DMS 273 (cell line): ENCODE data around the gene IP6K2.

Experiments
- DNase-seq: peaks from one replicate; lab custom pipeline; 2025; ENCODE audit not compliant: unreplicated experiment; lab: John Stamatoyannopoulos, UW

IP6K2 gene

DNA sequence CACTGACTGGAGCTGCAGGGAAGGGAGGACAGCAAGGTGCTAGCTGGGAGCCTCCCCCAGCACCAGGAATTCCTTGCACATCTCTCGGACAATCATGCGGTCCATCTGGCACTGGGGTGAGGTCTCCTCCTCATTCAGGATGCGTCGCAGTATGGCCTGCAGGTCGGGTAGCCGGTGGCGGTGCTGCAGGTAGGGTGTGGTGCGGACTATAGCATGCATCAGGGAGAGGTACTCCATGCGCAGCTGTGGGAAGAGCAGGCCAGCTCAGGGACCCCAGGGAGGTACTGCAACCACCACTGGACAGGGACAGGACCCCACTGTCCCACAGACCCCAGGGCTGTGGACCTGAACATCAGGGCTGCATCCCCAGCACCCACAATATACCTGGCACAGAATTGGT, 42.5 kb downstream of the IP6K2 start:
- no peak for DNase-seq

DNA sequence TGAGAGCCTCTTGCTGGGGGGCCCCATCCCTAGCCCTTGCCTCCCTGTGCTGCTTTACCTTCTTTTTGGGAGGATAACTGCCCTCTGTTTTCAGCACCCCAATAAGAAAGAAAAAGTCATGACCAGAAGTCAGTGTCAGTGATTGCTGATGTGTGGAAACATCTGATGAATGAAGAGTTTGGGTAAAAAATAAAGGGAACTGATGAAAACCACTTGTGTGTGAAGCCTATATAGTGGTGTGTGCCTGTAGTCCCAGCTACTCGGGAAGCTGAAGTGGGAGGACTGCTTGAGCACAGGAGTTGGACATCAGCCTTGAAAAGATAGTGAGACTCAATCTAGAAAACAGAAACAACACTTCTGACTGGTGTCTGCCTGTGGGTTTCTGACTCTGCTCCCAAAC, 44.5 kb downstream of the IP6K2 start:
- DNase-seq: no peak

GRCh38 chr3:48664929-48665328, 52.1 kb downstream of the IP6K2 start:
- peak; percentile 34 for DNase-seq

DNA sequence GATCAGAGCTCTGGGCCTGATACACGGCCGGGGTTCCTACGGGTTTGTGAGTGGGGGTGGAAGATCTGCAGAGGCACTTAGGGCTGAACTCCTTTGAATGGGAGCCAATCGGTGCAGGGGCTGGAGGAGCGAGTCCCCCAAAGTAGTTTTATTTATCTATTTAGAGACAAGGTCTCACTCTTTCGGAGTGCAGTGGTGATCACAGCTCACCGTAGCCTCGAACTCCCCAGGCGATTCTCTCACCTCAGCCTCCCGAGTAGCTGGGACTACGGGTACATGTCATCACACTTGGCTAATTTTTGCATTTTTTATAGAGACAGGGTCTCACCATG, 52.7 kb downstream of the IP6K2 start:
- DNase-seq: no peak

- peak; percentile 98 for DNase-seq
These were observed 53.3 kb downstream of the IP6K2 start for GRCh38 chr3:48663489-48664312.

DNA sequence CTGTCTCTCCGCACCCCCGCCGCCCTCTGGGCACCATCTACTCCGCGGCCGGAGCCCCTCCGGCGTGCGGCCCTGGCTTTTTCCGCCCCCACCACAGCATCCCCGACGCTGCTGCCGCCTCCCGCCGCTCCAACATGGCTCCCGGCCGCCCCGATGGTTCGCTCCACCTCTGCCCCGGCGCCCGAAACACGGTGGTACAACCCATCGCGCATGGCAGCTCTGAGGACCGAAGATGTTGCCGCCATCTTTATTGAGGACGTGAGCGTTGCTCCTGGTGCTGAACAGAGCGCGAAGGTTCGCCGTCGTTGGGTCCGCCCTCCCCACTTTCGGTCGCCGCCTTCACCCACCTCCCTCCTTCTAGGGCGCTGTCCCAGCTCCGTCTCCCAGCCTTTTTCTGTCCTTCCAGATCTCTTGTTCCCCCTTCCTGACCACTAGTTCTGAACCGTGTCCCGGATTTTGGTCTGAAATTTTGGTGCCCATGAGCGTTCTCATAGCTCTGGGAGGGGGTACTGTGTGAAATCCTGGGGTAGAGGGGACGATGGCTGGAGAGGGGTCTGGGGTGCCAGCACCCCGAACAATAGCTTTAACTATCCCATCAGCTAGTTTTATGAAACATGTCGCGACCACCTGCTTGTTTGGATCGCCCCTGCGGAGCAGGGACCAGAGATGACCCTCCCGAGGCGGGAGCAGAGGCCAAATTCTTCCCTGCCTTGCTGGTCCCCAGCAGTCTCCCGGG, 54.1 kb downstream of the IP6K2 start, which contains the start of gene CELSR3:
Gene CELSR3, minus strand, starts transcription at position 134 of the 736 bp plus-strand sequence. CDS start 252 bp downstream, outside the sequence.
- DNase-seq: peak; percentile 91

GRCh38 chr3:48662145-48662752, 54.8 kb downstream of the IP6K2 start:
- no peak for DNase-seq

GRCh38 chr3:48661501-48662144, 55.4 kb downstream of the IP6K2 start:
- DNase-seq: no peak

DNA sequence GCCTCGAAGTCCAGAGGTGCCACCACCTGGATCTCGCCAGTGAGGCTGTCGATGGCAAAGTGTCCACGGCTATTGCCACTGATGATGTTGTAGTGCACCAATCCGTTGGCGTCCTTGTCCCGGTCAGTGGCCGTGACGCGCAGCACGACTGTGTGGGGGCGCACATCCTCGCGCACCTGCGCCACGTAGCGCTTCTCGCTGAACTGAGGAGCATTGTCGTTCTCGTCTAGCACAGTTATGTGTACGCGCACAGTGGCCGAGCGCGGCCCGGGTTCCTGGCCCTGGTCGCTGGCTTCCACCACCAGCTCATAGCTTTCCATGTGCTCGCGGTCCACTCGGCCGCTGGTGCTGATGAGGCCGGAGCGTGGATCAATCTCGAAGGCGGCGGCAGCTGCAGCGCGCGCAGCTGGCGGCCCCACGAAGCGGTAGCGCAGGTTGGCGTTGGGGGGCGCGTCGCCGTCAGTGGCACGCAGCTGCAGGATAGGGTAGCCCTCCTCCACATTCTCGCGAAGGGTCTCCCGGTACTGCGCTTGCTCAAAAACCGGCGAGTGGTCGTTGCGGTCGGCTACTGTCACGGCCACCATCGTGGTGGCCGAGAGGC, 56.1 kb downstream of the IP6K2 start:
- no peak for DNase-seq

DNA sequence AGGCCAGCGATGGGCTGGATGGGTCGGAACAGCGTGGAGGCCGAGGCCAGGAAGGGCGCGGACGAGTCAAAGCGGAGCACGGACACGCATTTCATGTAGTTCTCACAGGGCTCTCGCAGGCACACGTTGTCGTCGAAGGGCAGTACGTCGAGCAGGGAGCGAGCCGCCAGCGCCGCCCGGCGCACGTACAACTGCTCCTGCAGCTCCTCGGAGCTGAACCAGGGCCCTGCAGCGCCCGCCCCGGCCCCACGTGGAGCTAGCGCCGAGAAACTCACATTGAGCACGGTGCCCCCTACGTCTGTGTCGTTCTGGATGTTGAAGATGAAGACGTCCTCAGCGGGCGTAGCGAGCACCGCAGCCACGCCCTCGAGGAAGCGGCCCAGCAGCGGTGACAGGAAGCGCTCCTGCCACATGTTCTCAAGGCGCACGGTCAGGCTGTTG, 60.2 kb downstream of the IP6K2 start:
- DNase-seq: no peak

DNA sequence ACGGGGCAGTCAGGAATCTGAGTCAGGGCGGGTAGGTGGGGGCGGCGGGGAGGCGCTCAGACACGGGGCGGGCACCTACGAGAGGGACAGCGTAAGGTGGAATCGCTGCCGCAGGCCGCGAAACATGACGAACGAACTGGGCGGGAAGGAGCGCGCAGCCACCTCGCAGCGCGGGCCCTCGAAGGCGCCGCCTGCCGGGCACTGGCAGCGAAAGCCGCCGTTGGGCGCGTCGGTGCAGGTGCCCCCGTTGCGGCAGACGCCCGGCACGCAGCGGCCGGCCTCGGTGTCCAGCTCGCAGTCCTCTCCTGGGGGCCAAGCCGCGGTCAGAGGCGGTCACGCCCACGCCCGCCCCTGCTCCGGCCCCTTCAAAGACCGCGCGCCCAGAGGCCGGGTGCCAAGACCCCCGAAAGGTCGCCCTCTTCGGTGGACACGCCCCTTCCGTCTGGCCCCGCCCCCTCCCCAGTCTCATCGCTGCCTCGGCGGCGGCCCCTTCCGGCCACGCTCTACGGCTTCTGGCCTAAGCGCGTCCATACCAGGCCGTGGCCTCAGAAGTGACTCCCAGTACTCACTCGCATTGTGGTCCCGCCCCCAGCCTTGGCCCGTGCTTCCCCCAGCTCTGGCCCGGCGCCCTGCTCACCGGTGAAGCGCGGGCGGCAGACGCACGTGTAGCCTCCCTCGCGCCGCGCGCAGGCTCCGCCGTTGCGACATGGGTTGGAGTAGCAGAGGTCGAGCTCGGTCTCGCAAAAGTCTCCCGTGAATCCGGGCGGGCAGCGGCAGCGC, 60.8 kb downstream of the IP6K2 start:
- no peak for DNase-seq

GRCh38 chr3:48655606-48656005, 61.4 kb downstream of the IP6K2 start:
- no peak for DNase-seq

DNA sequence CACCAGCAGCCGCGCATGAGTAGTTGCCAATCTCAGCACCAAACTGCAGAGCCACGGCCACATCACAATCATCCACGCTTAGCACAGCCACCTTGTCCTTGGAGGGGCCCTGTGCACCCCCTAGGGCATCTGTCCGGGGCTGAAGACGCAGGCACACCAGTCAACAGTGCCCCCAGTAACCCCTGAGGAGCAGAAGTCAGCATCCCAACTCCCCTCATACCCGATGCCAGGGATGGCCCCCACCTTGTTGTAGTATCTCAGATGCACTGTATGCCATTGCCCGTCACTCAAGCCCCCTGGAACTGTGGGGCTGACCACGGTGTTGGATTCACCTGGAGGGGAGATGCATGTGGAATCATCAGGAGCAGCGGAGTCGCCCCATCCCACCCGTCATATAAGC, 62.0 kb downstream of the IP6K2 start:
- DNase-seq: no peak

GRCh38 chr3:48652923-48653715, 63.9 kb downstream of the IP6K2 start:
- DNase-seq: no peak

DNA sequence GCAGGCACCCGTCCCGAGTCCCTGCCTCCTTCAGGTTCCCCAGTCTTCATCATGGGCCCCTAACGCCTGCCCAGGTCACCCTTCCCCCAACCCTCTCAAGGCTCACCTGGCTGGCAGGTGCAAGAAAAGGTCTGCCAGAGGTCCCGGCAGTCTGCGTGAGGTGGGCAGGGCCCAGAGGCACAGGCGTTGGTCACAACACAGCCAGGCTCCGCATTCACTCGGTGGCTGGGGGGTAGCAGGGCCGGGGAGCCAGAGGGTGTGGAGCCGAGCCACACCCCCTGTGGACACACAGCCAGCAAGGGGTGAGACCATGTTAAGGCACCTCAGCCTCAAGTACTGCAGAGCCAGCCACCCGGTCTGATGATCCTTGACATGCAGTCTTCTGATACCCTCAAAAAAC, 65.2 kb downstream of the IP6K2 start:
- no peak for DNase-seq

DNA sequence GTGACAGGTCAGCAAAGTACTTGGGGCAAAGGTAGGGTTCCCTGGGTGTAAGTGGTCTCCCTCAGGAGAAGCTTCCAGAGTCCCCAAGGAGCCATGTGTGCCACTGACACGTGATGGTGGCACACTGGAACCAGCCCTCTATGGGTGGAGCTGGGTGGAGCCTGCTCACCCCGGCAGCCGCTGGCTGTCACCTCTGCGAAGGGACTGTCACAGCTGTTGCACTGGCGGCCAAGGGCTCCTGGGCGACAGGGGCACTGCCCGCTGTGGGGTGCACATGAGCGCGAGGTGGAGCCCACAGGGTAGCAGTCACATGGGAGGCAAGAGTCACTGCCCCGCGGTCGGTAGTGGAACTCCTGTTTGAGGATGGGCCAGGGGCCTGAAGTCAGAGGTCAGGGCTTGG, 66.3 kb downstream of the IP6K2 start:
- no peak for DNase-seq

DNA sequence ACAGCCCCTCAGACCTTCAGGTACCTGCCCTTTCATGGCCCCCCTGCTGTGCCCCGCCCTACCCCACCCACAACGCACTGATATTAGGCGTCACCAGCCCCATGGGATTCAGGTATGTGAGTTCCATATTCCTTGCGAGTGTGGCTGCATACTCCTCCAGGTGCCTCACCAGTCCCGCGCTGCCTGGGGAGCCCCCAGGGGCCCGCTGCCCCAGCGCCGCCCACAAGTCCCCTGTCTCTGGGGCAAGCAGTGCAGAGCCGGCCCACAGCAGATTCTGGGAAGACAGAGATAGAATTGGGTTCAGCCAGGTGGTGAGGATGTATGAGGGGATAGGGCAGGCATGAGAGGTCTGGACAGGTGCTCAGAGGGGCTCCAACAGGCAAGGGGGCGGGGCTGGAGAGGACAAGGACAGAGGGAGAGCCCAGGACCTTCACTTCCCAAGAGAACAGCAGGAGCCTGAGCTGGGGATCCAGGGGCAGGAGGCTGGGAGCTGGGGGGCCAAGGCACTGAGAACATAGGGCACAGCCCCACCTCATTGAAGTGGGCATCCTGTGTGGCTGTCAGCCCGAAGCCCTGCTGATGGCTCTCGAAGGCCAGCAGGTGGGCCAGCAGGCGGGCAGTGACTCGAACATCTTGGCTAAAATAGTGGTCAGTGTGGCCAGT, 68.7 kb downstream of the IP6K2 start:
- no peak for DNase-seq

DNA sequence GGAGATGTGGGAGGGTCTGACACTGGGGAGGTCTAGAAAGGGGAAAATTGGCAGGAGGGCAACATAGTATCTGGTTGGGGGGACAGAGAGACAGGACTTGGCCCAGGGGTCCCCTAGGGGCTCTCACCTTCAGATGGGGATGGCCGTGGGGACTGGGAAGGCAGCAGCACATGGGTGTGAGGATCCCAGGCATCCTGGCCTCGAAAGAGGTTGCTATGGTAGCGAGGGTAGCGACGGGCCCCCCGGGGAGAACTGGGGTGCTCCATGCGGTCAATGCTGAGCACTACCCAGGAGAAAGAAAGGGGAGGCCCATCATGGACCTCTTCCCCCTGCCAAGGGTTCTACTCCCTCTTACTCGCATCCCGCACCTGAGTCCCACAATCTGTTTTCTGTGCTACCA, 69.3 kb downstream of the IP6K2 start:
- no peak for DNase-seq
